Right hindlimb (tissue), 1 donor: ENCODE results near the gene CORIN.
"Not testable (repeated sequence)": the region's sequence is repeated elsewhere in the genome, so short reads cannot be mapped to it uniquely, and the experiment has no call there.

ENCODE experiments used
- DNase-seq: peaks from one replicate; pipeline ENCODE4 v3.0.0-alpha.2; 2018

The CORIN gene

DNA sequence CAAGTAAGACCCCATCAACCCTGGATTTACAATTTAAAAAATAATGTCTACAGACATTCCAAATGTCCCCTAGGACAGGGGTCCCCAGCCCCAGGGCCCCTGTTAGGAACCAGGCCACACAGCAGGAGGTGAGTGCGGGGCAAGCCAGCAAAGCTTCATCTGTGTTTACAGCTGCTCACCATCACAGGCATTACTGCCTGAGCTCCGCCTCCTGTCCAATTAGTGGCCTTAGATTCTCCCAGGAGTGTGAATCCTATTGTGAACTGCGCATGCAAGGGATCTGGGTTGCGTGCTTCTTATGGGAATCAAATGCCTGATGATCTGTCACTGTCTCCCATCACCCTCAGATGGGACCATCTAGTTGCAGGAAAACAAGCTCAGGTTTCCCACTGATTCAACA lies 206.7 kb downstream of the CORIN start:
- no peak for DNase-seq

DNA sequence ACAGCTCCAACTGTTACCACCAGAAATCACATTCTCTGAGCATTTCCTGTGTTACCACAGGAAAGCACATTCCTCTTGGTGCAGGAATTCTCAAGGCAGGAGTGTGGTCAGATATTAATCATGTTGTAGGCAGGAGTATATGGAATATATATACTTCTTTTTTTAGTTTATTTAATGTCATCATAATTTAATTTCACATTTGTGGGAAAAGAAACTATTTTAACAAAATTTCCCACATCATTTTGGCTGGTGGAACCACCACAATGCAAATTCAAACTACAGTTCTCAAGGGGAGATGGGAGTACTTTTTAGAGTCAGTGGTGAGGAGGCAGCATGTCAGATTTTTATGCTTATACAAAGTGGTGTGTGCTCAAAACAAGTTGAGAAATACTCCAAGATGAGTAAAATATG lies 213.8 kb downstream of the CORIN start:
- DNase-seq, result no peak

DNA sequence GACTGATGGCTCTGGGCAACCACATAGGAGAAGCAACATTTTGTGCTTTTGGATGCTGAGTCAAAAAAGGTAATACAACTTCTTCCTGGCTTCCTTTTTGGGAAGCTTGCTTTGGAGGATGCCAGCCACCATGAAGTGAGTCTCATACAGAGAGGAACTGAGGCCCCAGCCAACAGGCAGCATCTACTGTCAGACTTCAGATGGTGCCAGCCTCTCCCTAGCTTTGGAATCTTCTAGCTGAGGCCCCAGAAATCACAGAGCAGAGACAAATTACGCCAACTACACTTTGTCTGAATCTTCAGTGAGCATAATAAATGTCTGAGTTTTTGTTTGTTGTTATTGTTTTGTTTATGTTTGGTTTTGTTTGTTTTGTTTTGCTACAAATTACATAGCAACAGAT lies 216.7 kb downstream of the CORIN start:
- no peak for DNase-seq

DNA sequence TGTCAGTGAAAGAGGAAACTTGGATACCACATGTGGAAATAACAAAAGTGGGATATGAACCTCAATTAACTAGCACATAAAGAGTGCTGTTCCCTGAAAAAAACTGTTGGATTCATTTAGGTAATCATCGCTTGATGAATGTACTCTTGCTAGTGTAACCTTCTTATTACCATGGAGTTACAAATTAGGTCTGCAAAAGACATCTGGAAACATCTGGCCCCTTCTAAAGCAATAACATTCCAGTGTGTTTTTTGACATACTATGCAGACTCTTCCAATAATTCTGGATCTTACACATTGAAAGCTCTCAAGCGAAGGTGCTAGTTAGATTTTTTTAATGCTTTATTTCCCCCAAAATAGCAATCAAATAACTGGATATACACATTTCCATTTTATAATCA lies 218.2 kb downstream of the CORIN start:
- DNase-seq, result no peak

- no peak for DNase-seq
Measured at GRCh38 chr4:47617607-47618006, 220.3 kb downstream of the CORIN start.

GRCh38 chr4:47615385-47615784 lies 222.5 kb downstream of the CORIN start:
- DNase-seq, result no peak

- DNase-seq, result no peak
Measured at GRCh38 chr4:47612116-47613023, 225.5 kb downstream of the CORIN start.

DNA sequence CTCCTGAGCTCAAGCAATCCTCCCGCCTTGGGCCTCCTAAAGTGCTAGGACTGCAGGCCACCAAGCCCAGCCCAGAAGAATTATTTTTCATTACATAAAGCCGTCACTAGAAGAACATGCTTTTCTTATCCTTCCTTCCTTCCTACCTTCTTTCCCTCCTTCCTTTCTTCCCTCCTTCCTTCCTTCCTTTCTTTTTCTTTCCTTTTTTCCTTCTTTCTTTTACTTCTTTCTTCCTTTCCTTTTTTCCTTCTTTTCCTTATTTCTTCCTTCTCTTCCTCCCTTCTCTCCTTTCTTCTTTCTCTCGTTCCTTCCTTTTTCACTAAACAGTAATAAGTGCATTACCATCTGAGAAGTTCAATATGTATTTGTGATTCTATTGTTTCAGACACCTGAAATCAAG lies 231.4 kb downstream of the CORIN start:
- DNase-seq, result no peak

DNA sequence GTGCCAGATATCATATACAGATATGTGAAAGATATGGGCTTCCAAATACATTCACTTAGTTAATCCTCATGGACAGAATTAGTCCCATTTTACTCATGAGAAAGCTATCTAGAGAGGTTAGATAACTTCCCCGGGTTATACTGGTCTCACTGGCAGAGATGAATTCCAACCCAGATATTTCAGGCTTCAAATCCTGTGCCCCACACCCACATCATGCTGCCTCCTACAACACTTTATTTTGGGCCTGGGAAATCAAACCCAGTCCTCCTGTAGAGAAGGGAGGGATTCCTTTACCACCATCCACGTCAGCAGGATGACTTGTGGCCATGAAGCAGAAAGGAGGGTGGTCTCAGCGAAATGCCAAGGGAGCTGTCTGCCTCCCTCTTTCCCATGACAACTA lies 239.0 kb downstream of the CORIN start:
- DNase-seq, result no peak

DNA sequence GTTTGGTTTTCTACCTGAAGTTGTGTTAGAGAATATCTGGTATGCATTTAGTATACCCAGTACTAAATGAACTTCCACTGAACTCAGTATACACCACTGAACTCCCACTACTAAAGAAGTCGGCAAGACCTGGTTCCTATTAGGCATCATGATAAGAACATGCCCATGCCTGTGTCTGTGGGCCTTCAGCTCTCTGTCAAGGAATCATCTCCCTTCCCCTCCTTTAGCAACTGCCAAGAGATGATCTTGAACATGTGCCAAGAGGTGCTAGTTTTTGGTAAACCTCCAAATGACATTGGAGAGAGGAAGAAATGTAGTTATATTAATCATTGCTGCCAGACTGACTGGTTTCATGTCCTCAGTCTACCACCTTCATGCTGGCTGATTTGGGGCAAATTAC lies 239.5 kb downstream of the CORIN start:
- DNase-seq, result no peak

DNA sequence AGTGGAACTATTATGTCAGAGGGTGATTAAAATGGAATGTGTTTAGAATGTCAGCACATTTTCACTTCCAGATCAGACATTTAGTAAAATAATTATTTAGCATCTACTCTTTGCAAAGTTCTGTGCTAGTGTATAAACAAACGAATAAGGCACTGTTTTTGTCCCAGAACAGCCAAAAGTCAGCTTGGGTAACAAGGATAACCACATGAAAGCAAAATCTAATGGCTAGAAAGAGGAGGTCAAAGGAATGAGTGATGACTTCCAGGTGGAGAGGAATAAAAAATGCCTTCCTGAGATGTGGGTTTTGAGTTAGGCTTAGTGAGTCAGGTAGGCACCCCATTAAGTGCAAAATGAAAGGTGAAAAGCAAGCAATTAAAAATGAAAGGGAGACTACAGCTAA lies 240.2 kb downstream of the CORIN start:
- DNase-seq, result no peak

DNA sequence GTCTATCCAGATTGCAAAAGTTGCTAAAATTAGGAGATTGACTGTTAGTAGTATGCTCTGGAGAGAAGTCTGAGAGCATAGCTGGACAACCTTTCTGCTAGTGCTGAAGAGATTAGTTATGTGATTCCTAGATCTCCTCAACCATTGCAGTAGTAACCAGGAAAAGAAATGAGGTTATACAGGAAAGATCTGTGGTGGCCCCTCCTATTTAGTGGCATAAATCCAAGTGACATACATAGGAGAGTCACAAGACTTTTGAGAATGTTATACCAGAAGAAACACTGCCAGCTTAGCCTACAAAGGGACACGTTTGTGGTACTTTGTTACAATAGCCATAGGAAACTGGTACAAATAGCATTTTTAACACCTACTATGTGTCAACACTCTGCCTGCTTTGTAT lies 247.5 kb downstream of the CORIN start:
- no peak for DNase-seq

DNA sequence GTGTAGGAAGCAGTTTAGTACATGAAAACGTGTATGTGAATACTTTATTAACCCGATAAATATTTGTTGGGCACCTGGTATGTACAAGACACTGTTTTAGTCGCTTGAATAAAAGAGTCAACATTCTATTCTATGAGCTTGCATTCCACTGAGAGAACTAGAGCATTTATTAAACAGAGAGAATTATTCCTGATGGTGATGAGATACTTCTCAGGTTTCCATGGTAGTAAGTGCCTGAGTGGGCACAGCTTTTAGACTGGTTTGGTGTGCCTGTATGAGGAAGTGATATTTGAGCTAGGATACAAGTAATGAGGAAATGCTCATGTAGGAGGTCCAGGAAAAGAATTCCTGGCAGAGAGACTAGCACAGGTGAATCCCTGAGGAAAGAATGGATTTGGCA lies 258.6 kb downstream of the CORIN start:
- DNase-seq, result no peak

DNA sequence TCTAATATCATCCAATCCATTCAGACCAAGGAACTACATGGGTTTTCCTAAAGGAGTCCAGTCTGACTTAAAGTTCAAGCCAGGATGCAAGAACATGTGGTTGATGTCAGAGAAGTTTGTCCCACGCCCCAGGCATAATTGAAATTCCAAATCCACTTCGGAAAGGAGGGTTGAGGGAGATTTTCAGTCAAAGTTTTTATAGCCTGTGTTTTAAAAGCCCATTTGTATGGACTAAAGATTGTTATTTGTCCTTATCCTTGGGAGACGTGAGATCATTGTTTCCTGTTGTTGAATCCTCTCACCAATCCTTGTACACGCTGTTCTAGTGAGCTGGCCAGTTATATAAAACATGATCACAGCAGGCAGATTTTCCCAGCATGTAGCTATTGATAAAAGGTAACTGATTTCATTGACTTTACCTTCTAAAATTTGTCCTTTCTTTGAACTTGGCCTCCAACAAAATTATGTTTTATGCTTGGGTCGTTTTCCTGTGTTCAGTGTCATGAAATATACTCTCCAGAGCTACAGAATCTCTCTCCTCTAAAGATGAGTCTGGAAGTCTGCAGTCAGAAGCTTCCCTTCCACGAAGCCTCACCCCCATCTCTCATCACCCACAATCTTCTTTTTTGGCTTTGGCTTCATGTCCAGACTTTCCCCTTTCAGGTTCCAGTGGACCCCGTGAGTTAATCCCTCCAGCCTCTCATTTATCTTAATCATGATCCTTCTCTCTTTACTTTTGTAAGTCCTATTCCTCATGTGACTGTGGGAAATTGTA lies 259.9 kb downstream of the CORIN start:
- DNase-seq, result no peak

- DNase-seq, result no peak
Measured at GRCh38 chr4:47572981-47573380, 264.9 kb downstream of the CORIN start.

DNA sequence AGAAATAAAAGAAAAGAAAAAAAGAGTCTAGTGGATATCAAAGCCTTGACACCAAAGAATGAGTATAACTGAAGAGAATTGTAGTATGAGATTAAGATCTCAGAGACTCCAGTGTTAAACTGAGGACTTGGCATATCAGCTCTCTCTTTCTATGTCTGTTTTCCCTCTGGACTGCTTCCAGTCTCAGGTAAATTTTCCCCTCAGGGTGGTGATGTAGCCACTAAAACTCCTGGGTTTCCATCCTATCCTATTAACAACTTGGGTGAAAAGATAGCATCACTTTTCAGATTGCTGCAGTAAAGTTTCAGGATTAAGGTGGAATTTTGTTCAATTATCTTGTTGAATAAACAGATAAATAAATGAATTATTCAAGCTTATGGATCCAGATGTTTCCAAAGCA lies 267.1 kb downstream of the CORIN start:
- DNase-seq, result no peak

DNA sequence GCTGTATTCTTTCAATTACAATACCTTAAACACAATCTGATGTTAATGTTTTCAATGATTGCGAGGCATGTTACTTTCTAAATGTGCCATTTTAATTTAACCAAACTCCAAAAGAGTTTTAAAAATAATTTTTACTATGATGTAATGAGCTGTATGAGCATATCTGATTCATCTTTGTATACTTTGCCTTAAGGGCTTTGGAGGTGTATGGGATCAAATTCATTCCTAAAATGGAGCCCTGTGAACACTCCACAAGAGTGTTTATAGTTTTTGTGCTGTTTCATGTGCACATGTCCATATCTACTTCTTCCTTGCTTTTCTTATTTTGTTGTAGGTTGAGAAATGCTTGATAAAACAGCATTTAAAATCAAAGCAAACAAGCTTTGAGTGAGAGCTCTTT lies 270.4 kb downstream of the CORIN start:
- no peak for DNase-seq

DNA sequence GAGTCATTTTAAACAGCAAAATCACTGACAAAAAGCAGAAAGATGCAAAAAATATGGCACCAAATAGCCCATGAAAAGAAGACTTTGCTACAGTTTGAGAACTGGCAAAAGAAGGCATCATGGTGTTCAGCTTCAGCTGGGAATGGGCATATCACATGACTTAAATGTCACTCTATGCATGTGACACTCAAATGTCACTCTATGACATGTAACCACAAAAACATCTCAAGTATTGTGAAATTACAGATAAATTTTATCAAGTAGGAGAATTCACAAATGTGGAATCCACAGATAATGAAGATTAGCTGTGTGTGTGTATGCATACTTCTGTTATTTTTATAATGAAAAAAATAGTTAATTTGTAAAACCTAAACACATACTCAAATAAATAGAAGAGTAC lies 270.9 kb downstream of the CORIN start:
- DNase-seq, result no peak

- DNase-seq, result no peak
Measured at GRCh38 chr4:47566566-47566965, 271.3 kb downstream of the CORIN start.

- no peak for DNase-seq
Measured at GRCh38 chr4:47562297-47562696, 275.6 kb downstream of the CORIN start.

DNA sequence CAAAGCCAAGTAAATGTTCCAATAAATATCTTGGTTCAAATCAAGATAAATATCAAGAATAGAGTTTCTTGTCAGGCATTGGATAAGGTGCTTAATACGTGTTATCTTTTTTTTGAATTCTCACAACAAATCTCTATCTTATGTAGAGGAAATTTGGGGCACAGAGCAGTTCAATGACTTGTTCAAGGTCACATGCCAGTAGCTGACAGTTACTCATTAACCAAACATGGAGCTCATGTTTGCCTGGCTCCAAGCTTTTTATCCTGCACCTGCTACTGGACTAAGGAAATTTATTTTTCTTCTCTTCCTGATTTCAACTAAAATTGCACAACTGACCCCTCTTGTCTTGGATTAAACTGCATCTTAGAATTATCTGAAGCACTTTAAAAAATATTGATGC lies 276.5 kb downstream of the CORIN start:
- DNase-seq, result no peak

DNA sequence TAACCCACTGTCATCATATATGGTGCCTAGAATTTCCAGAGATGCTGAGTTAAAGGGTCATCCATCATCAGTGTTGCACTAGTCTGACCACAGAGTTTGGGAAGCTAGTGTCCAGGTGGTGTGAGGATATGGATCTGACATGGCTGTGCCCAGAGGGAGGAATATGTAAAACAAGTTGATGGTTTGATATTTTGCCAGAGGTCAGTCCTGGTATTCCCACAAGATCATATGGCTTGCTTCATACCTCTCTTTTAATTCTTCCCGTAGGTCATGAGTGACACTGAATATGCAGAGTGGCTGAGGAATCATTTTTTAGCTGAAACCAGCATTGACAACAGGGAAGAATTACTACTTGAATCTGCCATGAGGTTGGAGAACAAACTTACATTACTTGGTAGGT lies 277.2 kb downstream of the CORIN start:
- DNase-seq, result no peak

GRCh38 chr4:47557255-47557654 lies 280.6 kb downstream of the CORIN start:
- no peak for DNase-seq

DNA sequence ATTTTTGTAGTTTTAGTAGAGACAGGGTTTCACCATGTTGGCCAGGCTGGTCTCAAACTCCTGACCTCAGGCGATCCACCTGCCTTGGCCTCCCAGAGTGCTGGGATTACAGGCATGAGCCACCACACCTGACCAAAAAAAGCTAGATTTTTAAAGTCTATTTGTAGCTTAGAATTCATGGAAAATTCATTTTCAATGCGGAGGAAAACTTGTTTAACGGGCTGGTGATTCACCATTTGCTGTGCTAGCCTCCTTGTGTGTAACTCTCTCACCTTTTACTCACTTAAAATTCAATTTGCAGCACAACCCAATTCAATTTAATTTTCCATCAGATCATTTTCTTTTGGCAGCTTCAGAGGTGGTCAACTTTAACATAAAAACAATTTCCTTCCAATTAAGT lies 281.9 kb downstream of the CORIN start:
- not testable (repeated sequence) for DNase-seq
